Spleen (tissue), 11 donors: ENCODE results near the gene XAF1. TPM values are rescaled to one million over a fixed set of nuclear protein-coding genes. Genes with fewer than 3 reads are reported as not detected.

Experiments
- DNase-seq: peaks from one replicate; pipeline ENCODE4 v3.0.0-alpha.2; 2020
- H3K27ac ChIP-seq, 8 donors: fragments of 200-600 bp; sonication (generic) in 7 of 8; 1 replicate in 4 of 8; 2 replicates in 4 of 8; pipeline versions ENCODE4 v1.5.0 to v1.8.0; 2016 to 2021; ENCODE audit warnings: inconsistent platforms in 4 of 8, mild to moderate bottlenecking in 4 of 8, moderate library complexity in 1 of 8
- H3K27me3 ChIP-seq, 7 donors: fragments of 200-600 bp; sonication (generic) in 6 of 7; replicated peaks in 1 of 7; 1 replicate in 4 of 7; 2 replicates in 3 of 7; pipeline versions ENCODE4 v1.5.0 to v1.8.0; 2016 to 2021; ENCODE audit warnings: inconsistent platforms in 3 of 7, mild to moderate bottlenecking in 1 of 7
- H3K36me3 ChIP-seq, 6 donors: fragments of 200-600 bp; sonication (generic) in 5 of 6; 1 replicate in 4 of 6; 2 replicates in 2 of 6; pipeline versions ENCODE4 v1.5.0 to v1.8.0; 2016 to 2021; ENCODE audit warnings: inconsistent platforms in 2 of 6
- H3K4me1 ChIP-seq, 6 donors: fragments of 200-600 bp; sonication (generic) in 5 of 6; 1 replicate in 3 of 6; 2 replicates in 3 of 6; pipeline versions ENCODE4 v1.5.0 to v1.8.0; 2016 to 2021; ENCODE audit warnings: inconsistent platforms in 3 of 6
- H3K4me3 ChIP-seq, 8 donors: fragments of 200-600 bp; sonication (generic) in 7 of 8; 1 replicate in 4 of 8; 2 replicates in 4 of 8; pipeline versions ENCODE4 v1.5.0 to v1.8.0; 2016 to 2021; ENCODE audit warnings: inconsistent platforms in 4 of 8, mild to moderate bottlenecking in 4 of 8, moderate library complexity in 2 of 8
- H3K9me3 ChIP-seq, 8 donors: fragments of 200-600 bp; sonication (generic) in 7 of 8; 1 replicate in 4 of 8; 2 replicates in 4 of 8; pipeline versions ENCODE4 v1.5.0 to v1.8.0; 2016 to 2021; ENCODE audit warnings: inconsistent platforms in 4 of 8
- CTCF ChIP-seq, 11 experiments: fragments of 200-600 bp in 7 of 11; fragments of 450-650 bp in 4 of 11; sonication (generic) in 4 of 11; IDR thresholded peaks in 8 of 11; conservative IDR thresholded peaks in 3 of 11; 1 replicate in 7 of 11; 2 replicates in 4 of 11; pipeline versions ENCODE4 v1.4.0 to v1.8.0; 2016 to 2021; ENCODE audit warnings: antibody characterized with exemption in 11 of 11, inconsistent platforms in 4 of 11, mild to moderate bottlenecking in 1 of 11
- POLR2A ChIP-seq, 3 donors: fragments of 450-650 bp; IDR thresholded peaks; one replicate each; pipeline ENCODE4 v1.5.1; 2017; ENCODE audit warnings: antibody characterized with exemption in 3 of 3, mild to moderate bottlenecking in 1 of 3
- POLR2AphosphoS5 ChIP-seq, 3 donors: sonication (generic); formaldehyde crosslinking; IDR thresholded peaks; one replicate each; pipeline ENCODE4 v1.5.1; 2017; ENCODE audit warnings: antibody characterized with exemption in 3 of 3
- WGBS, 5 donors: extraction: QIAGEN DNeasy Blood & Tissue Kit in 3 of 5; methylation state at CpG; one replicate each; pipeline versions ENCODE4 v1.1.5 to v1.1.7; 2013 to 2018; 5-methylcytosine and 5-hydroxymethylcytosine counted together
- intact Hi-C: fragments of 100-400 bp; cut with DNase I; formaldehyde crosslinking; loops from one replicate; pipeline ENCODE4 v1.15.0; 2023; ENCODE audit warnings: low total_unique reads
- polyA plus RNA-seq, 3 donors: library from polyadenylated mRNA; stranded (reverse); fragments of 200-250 nt; gene quantifications; one replicate each; pipeline ENCODE4 v1.2.1, GENCODE V29; 2013
- total RNA-seq, 7 donors: library from RNA; depleted of rRNA in 3 of 7; stranded (reverse); fragments of >200 nt in 3 of 7; fragmentation: NEBNext Ultra II Directional in 4 of 7; extraction: Animal tissue kit (Norgen Biotek cat#: 25700) in 4 of 7; gene quantifications; one replicate each; pipeline versions ENCODE4 v1.1.0 to v1.2.1, GENCODE V29; 2016 to 2021
- donor health status: healthy with polysubstance abuse.
- donor health status: DM: no; HTN: no; CAD: no; lungs with moderate emphysema.
- donor health status: DM: no; HTN: no; CAD: no.
- donor health status: Bipolar disorder and iron deficiency.
- donor health status: healthy.
- donor health status: DM: no; HTN: no; CAD: no.
- donor health status: DM: yes; HTN: yes; CAD: no.

XAF1 gene
- total and polyA plus RNA-seq, 10 donors: 26.4 to 176 (median 100) TPM

DNA sequence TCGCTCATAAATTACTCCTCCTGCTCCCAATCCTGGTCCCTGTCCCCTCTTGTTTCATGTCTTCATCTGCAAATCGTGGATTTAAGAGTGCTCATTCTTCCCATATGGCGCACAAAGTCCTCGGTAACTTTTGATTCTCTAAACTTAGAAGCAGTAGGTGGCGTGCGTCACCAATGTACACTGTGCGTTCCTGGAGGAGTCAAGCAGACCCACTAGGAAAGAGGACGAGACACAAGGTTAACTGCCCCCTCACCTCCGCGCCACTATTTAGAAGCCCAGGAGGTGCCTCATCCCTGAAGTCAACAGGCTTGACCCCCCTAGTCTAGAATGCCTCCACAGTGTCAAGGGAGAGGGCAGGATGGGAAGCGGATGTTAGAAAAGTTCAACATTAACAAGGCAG lies 45.5 kb upstream of the XAF1 start:
- Histone ChIP-seq H3K9me3 (peaks cover 0 to 14% (median 8%) of the 10 kb centered on the region in 8 donors), H3K27me3 (peaks cover 0 to 76% (median 27%) of the 10 kb centered on the region in 7 donors), H3K36me3 (no peaks in the 10 kb centered on the region), H3K4me3 (no peak overlapping the region), H3K27ac (no peak overlapping the region), H3K4me1 (peaks cover 0 to 42% (median 23%) of the 10 kb centered on the region in 6 donors)
- 77 to 87% (median 80%) methylated on average over 11 of the region's 11 CpGs for WGBS, 5 donors
- intact Hi-C loops: no loop called here
- TF ChIP-seq POLR2AphosphoS5 (IDR thresholded peaks at IDR 0.05) (no peak), POLR2A (IDR thresholded peaks at IDR 0.05) (no peak)
- no peak for DNase-seq

- H3K4me3 ChIP-seq: no peak overlapping the region
- no peak for DNase-seq
- intact Hi-C loops: no loop called here
- peaks cover 0 to 80% (median 27%) of the 10 kb centered on the region in 7 donors for H3K27me3 ChIP-seq
- peak overlapping the region in 3 of 8 donors; percentile 26 to 48 (median 30) for H3K27ac ChIP-seq
- peaks cover 0 to 22% (median 15%) of the 10 kb centered on the region in 8 donors for H3K9me3 ChIP-seq
- H3K36me3 ChIP-seq: no peaks in the 10 kb centered on the region
- H3K4me1 ChIP-seq: peaks cover 0 to 42% (median 23%) of the 10 kb centered on the region in 6 donors
- WGBS, 5 donors: 48 to 76% (median 65%) methylated on average over 6 to 7 of the region's 7 CpGs
- TF ChIP-seq CTCF (IDR thresholded peaks at IDR 0.05 in 8 of 11, conservative IDR thresholded peaks at IDR 0.05 in 3 of 11) (no peak), POLR2AphosphoS5 (IDR thresholded peaks at IDR 0.05) (peak; percentile 20 to 68 (median 53)), POLR2A (IDR thresholded peaks at IDR 0.05) (no peak)
Observed at GRCh38 chr17:6711081-6711674, 44.7 kb upstream of the XAF1 start.

- peak overlapping the region in 1 of 8 donors; percentile 65 for H3K4me3 ChIP-seq
- 19 to 49% (median 32%) methylated on average over 2 of the region's 2 CpGs for WGBS, 5 donors
- H3K27me3 ChIP-seq: peaks cover 0 to 76% (median 27%) of the 10 kb centered on the region in 7 donors
- no peak for DNase-seq
- peak in 2 of 3 donors; percentile 14 to 38 for TF ChIP-seq POLR2AphosphoS5 (IDR thresholded peaks at IDR 0.05)
- TF ChIP-seq CTCF (IDR thresholded peaks at IDR 0.05 in 8 of 11, conservative IDR thresholded peaks at IDR 0.05 in 3 of 11): no peak
- H3K27ac ChIP-seq: peak overlapping the region in 2 of 8 donors; percentile 26 to 48
- H3K36me3 ChIP-seq: no peaks in the 10 kb centered on the region
- intact Hi-C loops: no loop called here
- H3K4me1 ChIP-seq: peaks cover 0 to 42% (median 23%) of the 10 kb centered on the region in 6 donors
- peaks cover 0 to 26% (median 15%) of the 10 kb centered on the region in 8 donors for H3K9me3 ChIP-seq
Observed at GRCh38 chr17:6711681-6712057, 44.2 kb upstream of the XAF1 start.

- Histone ChIP-seq H3K4me1 (peaks cover 0 to 42% (median 23%) of the 10 kb centered on the region in 6 donors), H3K9me3 (peaks cover 0 to 26% (median 15%) of the 10 kb centered on the region in 8 donors), H3K27ac (peak overlapping the region in 3 of 8 donors; percentile 26 to 65 (median 29)), H3K4me3 (peak overlapping the region in 5 of 8 donors; percentile 27 to 65 (median 34)), H3K27me3 (peaks cover 0 to 70% (median 27%) of the 10 kb centered on the region in 7 donors), H3K36me3 (no peaks in the 10 kb centered on the region)
- no peak for DNase-seq
- WGBS, 5 donors: 40 to 52% (median 50%) methylated on average over 7 to 11 of the region's 11 CpGs
- TF ChIP-seq CTCF (IDR thresholded peaks at IDR 0.05 in 8 of 11, conservative IDR thresholded peaks at IDR 0.05 in 3 of 11): no peak
- intact Hi-C loops: no loop called here
Observed at GRCh38 chr17:6712058-6712853, 43.6 kb upstream of the XAF1 start.
